ENCODE results near the gene TSHZ2. TPM values are rescaled to one million over a fixed set of nuclear protein-coding genes. Genes with fewer than 3 reads are reported as not detected.

Gene TSHZ2
- polyA plus RNA-seq, 1 donor from 2014 or later, result 4.6 TPM

DNA sequence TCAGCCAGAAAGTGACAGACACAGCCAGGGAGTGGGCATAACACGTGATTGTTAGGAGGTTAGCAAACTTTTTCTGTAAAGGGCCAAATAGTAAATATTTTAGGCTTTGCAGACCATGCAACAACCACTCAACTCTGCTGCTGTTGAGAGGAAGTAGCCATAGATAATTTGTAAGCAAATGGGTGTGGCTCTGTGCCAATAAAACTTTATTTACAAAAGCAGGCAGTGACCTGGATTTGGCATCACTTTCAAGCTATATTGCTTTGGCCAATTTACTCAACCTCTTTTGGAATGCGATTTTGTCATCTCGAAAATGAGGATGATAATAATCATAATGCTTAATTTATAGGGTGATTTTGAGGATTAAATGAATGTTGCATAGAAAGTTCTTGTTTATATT is 152.6 kb downstream of the TSHZ2 start:
- Histone ChIP-seq H3F3A (ENCODE audit: insufficient read depth, low read length, poor library complexity, severe bottlenecking) (no peaks in the 10 kb centered on the region), H3K4me2 (ENCODE audit: low read length) (no peak overlapping the region), H3K9me3 (ENCODE audit: low read length) (no peaks in the 10 kb centered on the region), H3K9ac (ENCODE audit: low read length) (no peak overlapping the region), H3K27ac (ENCODE audit: low read length) (no peak overlapping the region), H3K36me3 (ENCODE audit: insufficient read depth, low read length) (no peaks in the 10 kb centered on the region), H4K20me1 (ENCODE audit: insufficient read depth) (no peaks in the 10 kb centered on the region), H3K79me2 (replicated peaks; ENCODE audit: insufficient read depth, low read length) (no peaks in the 10 kb centered on the region), H3K4me3 (ENCODE audit: low read length) (no peak overlapping the region), H3K27me3 (ENCODE audit: insufficient read depth, low read depth, low read length) (no peaks in the 10 kb centered on the region), H3K9me2 (ENCODE audit: insufficient read depth, low read length) (no peaks in the 10 kb centered on the region), H2AFZ (ENCODE audit: low read depth, low read length) (no peak overlapping the region)
- no peak for TF ChIP-seq EP300 (conservative IDR thresholded peaks at IDR 0.05; ENCODE audit: poor library complexity, severe bottlenecking)

GRCh38 chr20:53126185-53126584 is 154.0 kb downstream of the TSHZ2 start:
- no peaks in the 10 kb centered on the region for H3K36me3 ChIP-seq (ENCODE audit: insufficient read depth, low read length)
- H3F3A ChIP-seq (ENCODE audit: insufficient read depth, low read length, poor library complexity, severe bottlenecking), result no peaks in the 10 kb centered on the region
- no peak overlapping the region for H3K27ac ChIP-seq (ENCODE audit: low read length)
- no peaks in the 10 kb centered on the region for H3K79me2 ChIP-seq (replicated peaks; ENCODE audit: insufficient read depth, low read length)
- no peak for TF ChIP-seq POLR2AphosphoS5 (IDR thresholded peaks at IDR 0.05)
- TF ChIP-seq, protein P1, sequence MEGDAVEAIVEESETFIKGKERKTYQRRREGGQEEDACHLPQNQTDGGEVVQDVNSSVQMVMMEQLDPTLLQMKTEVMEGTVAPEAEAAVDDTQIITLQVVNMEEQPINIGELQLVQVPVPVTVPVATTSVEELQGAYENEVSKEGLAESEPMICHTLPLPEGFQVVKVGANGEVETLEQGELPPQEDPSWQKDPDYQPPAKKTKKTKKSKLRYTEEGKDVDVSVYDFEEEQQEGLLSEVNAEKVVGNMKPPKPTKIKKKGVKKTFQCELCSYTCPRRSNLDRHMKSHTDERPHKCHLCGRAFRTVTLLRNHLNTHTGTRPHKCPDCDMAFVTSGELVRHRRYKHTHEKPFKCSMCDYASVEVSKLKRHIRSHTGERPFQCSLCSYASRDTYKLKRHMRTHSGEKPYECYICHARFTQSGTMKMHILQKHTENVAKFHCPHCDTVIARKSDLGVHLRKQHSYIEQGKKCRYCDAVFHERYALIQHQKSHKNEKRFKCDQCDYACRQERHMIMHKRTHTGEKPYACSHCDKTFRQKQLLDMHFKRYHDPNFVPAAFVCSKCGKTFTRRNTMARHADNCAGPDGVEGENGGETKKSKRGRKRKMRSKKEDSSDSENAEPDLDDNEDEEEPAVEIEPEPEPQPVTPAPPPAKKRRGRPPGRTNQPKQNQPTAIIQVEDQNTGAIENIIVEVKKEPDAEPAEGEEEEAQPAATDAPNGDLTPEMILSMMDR (IDR thresholded peaks at IDR 0.05; ENCODE audit: poor library complexity, severe bottlenecking), result no peak
- no peak for TF ChIP-seq SMC3 (conservative IDR thresholded peaks at IDR 0.05; ENCODE audit: poor library complexity)
- no peak for TF ChIP-seq TAF1 (IDR thresholded peaks at IDR 0.05; ENCODE audit: low read depth)
- TF ChIP-seq EZH2 (IDR thresholded peaks at IDR 0.05; ENCODE audit: borderline replicate concordance, insufficient read depth, low read length, poor library complexity, severe bottlenecking), result no peak
- no peak for TF ChIP-seq RAD21 (conservative IDR thresholded peaks at IDR 0.05)
- TF ChIP-seq EP300 (conservative IDR thresholded peaks at IDR 0.05; ENCODE audit: poor library complexity, severe bottlenecking), result no peak
- H3K27me3 ChIP-seq (ENCODE audit: insufficient read depth, low read depth, low read length), result no peaks in the 10 kb centered on the region
- H3K4me2 ChIP-seq (ENCODE audit: low read length), result no peak overlapping the region
- no peak overlapping the region for H3K9ac ChIP-seq (ENCODE audit: low read length)
- no peaks in the 10 kb centered on the region for H3K9me3 ChIP-seq (ENCODE audit: low read length)
- no peak overlapping the region for H2AFZ ChIP-seq (ENCODE audit: low read depth, low read length)
- no peaks in the 10 kb centered on the region for H3K9me2 ChIP-seq (ENCODE audit: insufficient read depth, low read length)
- no peak overlapping the region for H3K4me3 ChIP-seq (ENCODE audit: low read length)
- no peaks in the 10 kb centered on the region for H4K20me1 ChIP-seq (ENCODE audit: insufficient read depth)

GRCh38 chr20:53127027-53127426 is 154.9 kb downstream of the TSHZ2 start:
- no peaks in the 10 kb centered on the region for H3K36me3 ChIP-seq (ENCODE audit: insufficient read depth, low read length)
- H3K4me3 ChIP-seq (ENCODE audit: low read length), result no peak overlapping the region
- no peak for TF ChIP-seq MXI1 (conservative IDR thresholded peaks at IDR 0.05; ENCODE audit: poor library complexity, severe bottlenecking)

GRCh38 chr20:53128004-53128403 is 155.8 kb downstream of the TSHZ2 start:
- Histone ChIP-seq H3K36me3 (ENCODE audit: insufficient read depth, low read length) (no peaks in the 10 kb centered on the region), H3K9ac (ENCODE audit: low read length) (no peak overlapping the region), H3K79me2 (replicated peaks; ENCODE audit: insufficient read depth, low read length) (no peaks in the 10 kb centered on the region), H3K27me3 (ENCODE audit: insufficient read depth, low read depth, low read length) (no peaks in the 10 kb centered on the region), H3K27ac (ENCODE audit: low read length) (no peak overlapping the region), H3K9me2 (ENCODE audit: insufficient read depth, low read length) (no peaks in the 10 kb centered on the region), H4K20me1 (ENCODE audit: insufficient read depth) (no peaks in the 10 kb centered on the region), H3K4me2 (ENCODE audit: low read length) (no peak overlapping the region), H3K9me3 (ENCODE audit: low read length) (no peaks in the 10 kb centered on the region), H3F3A (ENCODE audit: insufficient read depth, low read length, poor library complexity, severe bottlenecking) (no peaks in the 10 kb centered on the region), H2AFZ (ENCODE audit: low read depth, low read length) (no peak overlapping the region), H3K4me3 (ENCODE audit: low read length) (no peak overlapping the region)
- TF ChIP-seq POLR2AphosphoS5 (IDR thresholded peaks at IDR 0.05) (no peak), TAF1 (IDR thresholded peaks at IDR 0.05; ENCODE audit: low read depth) (no peak)

More at GRCh38 chr20:53127027-53127426, 154.9 kb downstream of the TSHZ2 start:
- no peaks in the 10 kb centered on the region for H3K79me2 ChIP-seq (replicated peaks; ENCODE audit: insufficient read depth, low read length)
- no peak overlapping the region for H3K9ac ChIP-seq (ENCODE audit: low read length)
- H2AFZ ChIP-seq (ENCODE audit: low read depth, low read length), result no peak overlapping the region
- H3K9me3 ChIP-seq (ENCODE audit: low read length), result no peaks in the 10 kb centered on the region
- no peaks in the 10 kb centered on the region for H4K20me1 ChIP-seq (ENCODE audit: insufficient read depth)
- H3K9me2 ChIP-seq (ENCODE audit: insufficient read depth, low read length), result no peaks in the 10 kb centered on the region
- H3K4me2 ChIP-seq (ENCODE audit: low read length), result no peak overlapping the region
- no peak overlapping the region for H3K27ac ChIP-seq (ENCODE audit: low read length)
- H3K27me3 ChIP-seq (ENCODE audit: insufficient read depth, low read depth, low read length), result no peaks in the 10 kb centered on the region
- no peaks in the 10 kb centered on the region for H3F3A ChIP-seq (ENCODE audit: insufficient read depth, low read length, poor library complexity, severe bottlenecking)
